Measurements from ENCODE around the gene EPC2. TPM values are rescaled to one million over a fixed set of nuclear protein-coding genes. Genes with fewer than 3 reads are reported as not detected.

The EPC2 gene
- polyA plus RNA-seq (2013, experiment 1 of 2; ENCODE audit: insufficient read length), result 16.5 TPM
- 17.0 TPM for polyA plus RNA-seq (2013, experiment 2 of 2; ENCODE audit: insufficient read length)

GRCh38 chr2:148643998-148644882 is at the start of gene EPC2:
EPC2 (plus strand) TSS chr2:148644751; CDS start chr2:148645018, 267 bp downstream.
- DNase-seq, result peak; percentile 82

- DNase-seq, result no peak
Measured at GRCh38 chr2:148596018-148596417, 48.5 kb upstream of the EPC2 start.

- DNase-seq, result no peak
Measured at GRCh38 chr2:148599109-148599991, 45.2 kb upstream of the EPC2 start.

GRCh38 chr2:148602885-148603561 is 41.5 kb upstream of the EPC2 start:
- DNase-seq, result no peak

GRCh38 chr2:148603562-148603920 is 41.0 kb upstream of the EPC2 start:
- no peak for DNase-seq

- no peak for DNase-seq
Measured at GRCh38 chr2:148604927-148605326, 39.6 kb upstream of the EPC2 start.

GRCh38 chr2:148607566-148607965 is 37.0 kb upstream of the EPC2 start:
- no peak for DNase-seq

- no peak for DNase-seq
Measured at GRCh38 chr2:148613231-148614013, 31.1 kb upstream of the EPC2 start.

- peak; percentile 7 for DNase-seq
Measured at GRCh38 chr2:148614014-148614321, 30.6 kb upstream of the EPC2 start.

GRCh38 chr2:148614322-148615049 is 30.1 kb upstream of the EPC2 start:
- peak; percentile 55 for DNase-seq

- DNase-seq, result no peak
Measured at GRCh38 chr2:148615381-148615841, 29.1 kb upstream of the EPC2 start.

GRCh38 chr2:148616662-148617061 is 27.9 kb upstream of the EPC2 start:
- DNase-seq, result no peak

GRCh38 chr2:148617219-148617618 is 27.3 kb upstream of the EPC2 start:
- no peak for DNase-seq

- DNase-seq, result no peak
Measured at GRCh38 chr2:148619560-148620195, 24.9 kb upstream of the EPC2 start.

GRCh38 chr2:148622366-148622765 is 22.2 kb upstream of the EPC2 start:
- no peak for DNase-seq

- no peak for DNase-seq
Measured at GRCh38 chr2:148623086-148623485, 21.5 kb upstream of the EPC2 start.

- no peak for DNase-seq
Measured at GRCh38 chr2:148627224-148627623, 17.3 kb upstream of the EPC2 start.

GRCh38 chr2:148634749-148635148 is 9.8 kb upstream of the EPC2 start:
- DNase-seq, result no peak

GRCh38 chr2:148638543-148638942 is 6.0 kb upstream of the EPC2 start:
- no peak for DNase-seq

GRCh38 chr2:148640767-148641166 is 3.8 kb upstream of the EPC2 start:
- peak; percentile 30 for DNase-seq
